22Rv1 (cell line): ENCODE data around the gene GRAMD2B.

ENCODE experiments used
- H3K27ac ChIP-seq: fragments of 450-650 bp; 2 replicates; pipeline ENCODE4 v1.5.1; 2017
- CTCF ChIP-seq: fragments of 450-650 bp; IDR thresholded peaks from 2 replicates; pipeline ENCODE4 v1.5.1; 2017; ENCODE audit warnings: mild to moderate bottlenecking
- ZFX ChIP-seq: fragments of 450-650 bp; IDR thresholded peaks from 2 replicates; pipeline ENCODE4 v1.6.1; 2017; ENCODE audit warnings: antibody characterized with exemption, borderline replicate concordance

The GRAMD2B gene

GRCh38 chr5:126479810-126480209 lies 56.6 kb downstream of the GRAMD2B start:
- TF ChIP-seq ZFX (no peak), CTCF (no peak)
- H3K27ac ChIP-seq, result no peak overlapping the region

GRCh38 chr5:126480824-126481223 lies 57.6 kb downstream of the GRAMD2B start:
- no peak for TF ChIP-seq ZFX
- TF ChIP-seq CTCF, result no peak

DNA sequence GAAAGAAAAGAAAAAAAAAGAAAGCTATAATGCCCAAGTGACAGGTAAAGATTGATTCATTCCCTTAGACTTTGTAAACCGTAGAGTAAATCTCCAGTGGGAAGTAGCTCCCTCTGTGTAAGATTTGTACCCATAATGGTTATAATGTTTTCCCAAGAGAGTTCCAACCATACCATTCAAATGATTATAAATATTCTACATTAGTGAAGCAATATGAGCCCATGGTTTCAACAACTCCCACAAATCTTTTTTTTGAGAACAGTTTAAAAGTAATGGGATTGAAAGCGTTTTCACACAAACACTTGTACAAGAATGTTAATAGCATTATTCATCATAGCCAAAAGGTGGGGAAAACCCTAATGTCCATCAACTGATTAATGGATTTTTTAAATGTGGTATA lies 58.0 kb downstream of the GRAMD2B start:
- TF ChIP-seq ZFX, result no peak
- TF ChIP-seq CTCF, result no peak
- H3K27ac ChIP-seq, result no peak overlapping the region

More at GRCh38 chr5:126480824-126481223, 57.6 kb downstream of the GRAMD2B start:
- H3K27ac ChIP-seq, result no peak overlapping the region

DNA sequence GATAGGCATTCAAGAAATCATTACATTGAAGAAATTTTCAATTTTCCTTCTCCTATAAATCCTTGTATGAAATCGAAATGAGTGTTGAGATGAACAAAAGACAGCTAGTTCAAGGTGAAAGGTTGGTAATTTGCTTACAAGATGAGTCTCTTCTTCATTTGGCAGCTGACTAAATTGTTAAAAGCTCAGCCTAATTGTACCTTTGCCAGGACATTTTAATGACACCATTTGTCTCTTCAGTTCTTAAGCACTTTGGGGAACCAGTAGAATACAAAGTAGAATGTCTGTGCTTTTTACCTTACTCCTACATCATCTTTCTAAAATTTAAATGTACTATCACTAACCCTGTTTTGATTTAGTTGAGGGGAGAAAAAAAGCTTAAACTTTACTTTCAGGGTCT lies 59.4 kb downstream of the GRAMD2B start:
- TF ChIP-seq CTCF (no peak), ZFX (no peak)
- H3K27ac ChIP-seq, result no peak overlapping the region

DNA sequence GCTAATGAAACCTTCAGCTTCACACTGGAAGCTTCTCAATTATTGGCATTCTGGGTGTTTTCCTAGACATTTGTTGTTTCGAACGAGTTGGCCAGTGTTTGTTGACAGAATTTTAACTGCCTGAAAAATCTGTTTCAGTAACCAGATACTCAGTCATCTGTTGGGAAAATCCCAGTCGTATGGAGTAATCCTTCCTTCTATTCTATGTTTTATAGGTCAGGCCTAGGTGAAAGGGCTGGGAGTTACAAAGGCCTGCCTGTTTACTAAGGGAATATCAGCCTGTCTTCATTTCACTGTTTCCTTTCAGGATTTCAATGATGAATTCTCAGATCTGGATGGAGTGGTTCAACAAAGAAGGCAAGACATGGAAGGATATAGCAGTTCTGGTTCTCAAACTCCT lies 59.9 kb downstream of the GRAMD2B start:
- H3K27ac ChIP-seq, result no peak overlapping the region
- TF ChIP-seq ZFX (no peak), CTCF (no peak)

DNA sequence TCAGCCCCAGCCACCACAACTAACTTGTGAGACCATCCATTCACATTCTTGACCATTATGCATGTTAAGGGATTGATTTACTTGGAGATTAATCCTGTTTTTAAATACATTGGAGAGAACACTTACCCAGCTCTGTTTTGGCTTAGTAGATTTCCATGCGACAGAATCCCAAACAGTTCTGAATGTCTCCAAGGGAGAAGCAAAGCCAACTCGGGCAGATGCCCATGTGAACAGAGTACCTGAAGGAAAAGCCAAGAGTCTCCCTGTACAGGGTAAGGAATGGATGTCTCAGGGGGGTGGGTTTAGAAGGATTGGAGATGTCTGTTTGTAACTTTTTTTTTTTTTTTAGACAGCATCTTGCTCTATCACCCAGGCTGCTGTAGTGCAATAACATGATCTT lies 61.0 kb downstream of the GRAMD2B start:
- TF ChIP-seq CTCF (no peak), ZFX (no peak)

DNA sequence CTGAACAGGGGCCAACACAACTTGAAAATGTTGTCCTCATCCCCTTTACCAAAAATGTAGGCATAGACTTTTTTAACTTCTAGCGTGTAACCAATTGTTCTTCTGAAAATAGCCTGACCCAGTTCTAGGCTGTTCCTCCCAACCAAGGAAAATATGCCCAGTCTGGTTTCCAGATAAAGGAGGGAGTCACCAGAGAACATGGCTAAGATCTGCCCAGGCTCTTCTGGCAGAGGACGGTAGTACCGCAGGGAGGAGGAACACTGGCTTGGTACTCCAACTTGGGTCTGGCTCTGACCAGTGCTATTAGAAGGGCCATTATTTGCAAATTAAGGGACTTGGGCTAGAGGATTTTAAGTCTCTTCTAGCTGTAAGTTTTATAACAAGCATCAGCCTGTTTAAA lies 63.1 kb downstream of the GRAMD2B start:
- no peak overlapping the region for H3K27ac ChIP-seq
- TF ChIP-seq ZFX (no peak), CTCF (no peak)

More for the DNA sequence above, 61.0 kb downstream of the GRAMD2B start:
- H3K27ac ChIP-seq, result no peak overlapping the region
